OCI-LY7 (cell line): ENCODE results near the gene KLK15.

ENCODE experiments used
- EZH2phosphoT487 ChIP-seq: fragments of 200-600 bp; sonication (generic); IDR thresholded peaks from 2 replicates; pipeline ENCODE4 v1.6.1; 2018; ENCODE audit warnings: low read depth, borderline replicate concordance, mild to moderate bottlenecking, mixed run types, antibody characterized with exemption, low read length, moderate library complexity, mixed read lengths
- TF ChIP-seq, protein P1 (sequence below): fragments of 200-600 bp; sonication (generic); conservative IDR thresholded peaks from 2 replicates; pipeline ENCODE4 v1.5.1; 2014; ENCODE audit warnings: mild to moderate bottlenecking, antibody characterized with exemption, low read length, moderate library complexity, mixed read lengths

- TF ChIP-seq, protein P1, sequence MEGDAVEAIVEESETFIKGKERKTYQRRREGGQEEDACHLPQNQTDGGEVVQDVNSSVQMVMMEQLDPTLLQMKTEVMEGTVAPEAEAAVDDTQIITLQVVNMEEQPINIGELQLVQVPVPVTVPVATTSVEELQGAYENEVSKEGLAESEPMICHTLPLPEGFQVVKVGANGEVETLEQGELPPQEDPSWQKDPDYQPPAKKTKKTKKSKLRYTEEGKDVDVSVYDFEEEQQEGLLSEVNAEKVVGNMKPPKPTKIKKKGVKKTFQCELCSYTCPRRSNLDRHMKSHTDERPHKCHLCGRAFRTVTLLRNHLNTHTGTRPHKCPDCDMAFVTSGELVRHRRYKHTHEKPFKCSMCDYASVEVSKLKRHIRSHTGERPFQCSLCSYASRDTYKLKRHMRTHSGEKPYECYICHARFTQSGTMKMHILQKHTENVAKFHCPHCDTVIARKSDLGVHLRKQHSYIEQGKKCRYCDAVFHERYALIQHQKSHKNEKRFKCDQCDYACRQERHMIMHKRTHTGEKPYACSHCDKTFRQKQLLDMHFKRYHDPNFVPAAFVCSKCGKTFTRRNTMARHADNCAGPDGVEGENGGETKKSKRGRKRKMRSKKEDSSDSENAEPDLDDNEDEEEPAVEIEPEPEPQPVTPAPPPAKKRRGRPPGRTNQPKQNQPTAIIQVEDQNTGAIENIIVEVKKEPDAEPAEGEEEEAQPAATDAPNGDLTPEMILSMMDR, result no peak
- no peak for TF ChIP-seq EZH2phosphoT487
These were observed 52.5 kb downstream of the KLK15 start for GRCh38 chr19:50780753-50781435.
